Body of pancreas (tissue), 4 donors: ENCODE results near the gene HUWE1. TPM values are rescaled to one million over a fixed set of nuclear protein-coding genes. Genes with fewer than 3 reads are reported as not detected.

Experiments
- ATAC-seq: fragments of 150-250 bp; one replicate; pipeline ENCODE4 v1.9.1; 2016
- DNase-seq, 4 donors: peaks; one replicate each; pipeline ENCODE4 v3.0.0-alpha.2; 2019
- H3K27ac ChIP-seq, 4 donors: fragments of 200-600 bp; sonication (generic); 1 replicate in 3 of 4; 2 replicates in 1 of 4; pipeline versions ENCODE4 v1.5.1 to v1.6.1; 2016 to 2019; ENCODE audit warnings: mild to moderate bottlenecking in 1 of 4, mixed read lengths in 1 of 4, moderate library complexity in 1 of 4
- H3K27me3 ChIP-seq, 2 donors: fragments of 200-600 bp; sonication (generic); one replicate each; pipeline ENCODE4 v1.6.0; 2016; ENCODE audit warnings: mild to moderate bottlenecking in 1 of 2
- H3K36me3 ChIP-seq, 2 donors: fragments of 200-600 bp; sonication (generic); replicated peaks in 1 of 2; 2 replicates each; pipeline ENCODE4 v1.5.1; 2016; ENCODE audit warnings: low read depth in 2 of 2; ENCODE audit not compliant: insufficient read depth in 1 of 2
- H3K4me1 ChIP-seq: fragments of 200-600 bp; sonication (generic); one replicate; pipeline ENCODE4 v1.6.0; 2016
- H3K4me3 ChIP-seq, 2 donors: fragments of 200-600 bp; sonication (generic); 1 replicate in 1 of 2; 2 replicates in 1 of 2; pipeline ENCODE4 v1.5.1; 2016 to 2019
- H3K9me3 ChIP-seq, 3 donors: fragments of 200-600 bp; sonication (generic); 1 replicate in 2 of 3; 2 replicates in 1 of 3; pipeline ENCODE4 v1.5.1; 2016
- POLR2A ChIP-seq, 3 donors: fragments of 450-650 bp; IDR thresholded peaks; one replicate each; pipeline ENCODE4 v1.6.1; 2016; ENCODE audit warnings: antibody characterized with exemption in 3 of 3, mild to moderate bottlenecking in 2 of 3
- WGBS, 2 donors: methylation state at CpG; one replicate each; pipeline ENCODE4 v1.1.5; 2017; 5-methylcytosine and 5-hydroxymethylcytosine counted together
- intact Hi-C: fragments of 100-400 bp; cut with DNase I; formaldehyde crosslinking; loops from one replicate; pipeline ENCODE4 v1.15.1; 2023
- total RNA-seq, 2 donors: library from RNA; depleted of rRNA; stranded (reverse); fragments of >200 nt; gene quantifications; one replicate each; pipeline ENCODE4 v1.1.0, GENCODE V29; 2016
- TF ChIP-seq, protein P1 (sequence below), 7 experiments: fragments of 450-650 bp in 4 of 7; fragments of 200-600 bp in 3 of 7; sonication (generic) in 3 of 7; IDR thresholded peaks; one replicate each; pipeline ENCODE4 v1.5.1; 2016 to 2019; ENCODE audit warnings: antibody characterized with exemption in 7 of 7

HUWE1 gene
- total RNA-seq, 2 donors from 2014 or later, result 67.2 to 102 TPM

GRCh38 chrX:53631156-53631555, 55.4 kb downstream of the HUWE1 start:
- H3K9me3 ChIP-seq, result no peaks in the 10 kb centered on the region
- intact Hi-C loops, result no loop called here
- no peaks in the 10 kb centered on the region for H3K36me3 ChIP-seq
- H3K27me3 ChIP-seq, result no peaks in the 10 kb centered on the region
- 65 to 82% methylated on average over 2 of the region's 2 CpGs for WGBS, 2 donors
- no peak overlapping the region for H3K27ac ChIP-seq
- H3K4me1 ChIP-seq, result no peaks in the 10 kb centered on the region
- no peak overlapping the region for H3K4me3 ChIP-seq
- DNase-seq (no peak), ATAC-seq (no peak)
- TF ChIP-seq, protein P1, sequence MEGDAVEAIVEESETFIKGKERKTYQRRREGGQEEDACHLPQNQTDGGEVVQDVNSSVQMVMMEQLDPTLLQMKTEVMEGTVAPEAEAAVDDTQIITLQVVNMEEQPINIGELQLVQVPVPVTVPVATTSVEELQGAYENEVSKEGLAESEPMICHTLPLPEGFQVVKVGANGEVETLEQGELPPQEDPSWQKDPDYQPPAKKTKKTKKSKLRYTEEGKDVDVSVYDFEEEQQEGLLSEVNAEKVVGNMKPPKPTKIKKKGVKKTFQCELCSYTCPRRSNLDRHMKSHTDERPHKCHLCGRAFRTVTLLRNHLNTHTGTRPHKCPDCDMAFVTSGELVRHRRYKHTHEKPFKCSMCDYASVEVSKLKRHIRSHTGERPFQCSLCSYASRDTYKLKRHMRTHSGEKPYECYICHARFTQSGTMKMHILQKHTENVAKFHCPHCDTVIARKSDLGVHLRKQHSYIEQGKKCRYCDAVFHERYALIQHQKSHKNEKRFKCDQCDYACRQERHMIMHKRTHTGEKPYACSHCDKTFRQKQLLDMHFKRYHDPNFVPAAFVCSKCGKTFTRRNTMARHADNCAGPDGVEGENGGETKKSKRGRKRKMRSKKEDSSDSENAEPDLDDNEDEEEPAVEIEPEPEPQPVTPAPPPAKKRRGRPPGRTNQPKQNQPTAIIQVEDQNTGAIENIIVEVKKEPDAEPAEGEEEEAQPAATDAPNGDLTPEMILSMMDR (IDR thresholded peaks at IDR 0.05), result no peak
- no peak for TF ChIP-seq POLR2A (IDR thresholded peaks at IDR 0.05)

DNA sequence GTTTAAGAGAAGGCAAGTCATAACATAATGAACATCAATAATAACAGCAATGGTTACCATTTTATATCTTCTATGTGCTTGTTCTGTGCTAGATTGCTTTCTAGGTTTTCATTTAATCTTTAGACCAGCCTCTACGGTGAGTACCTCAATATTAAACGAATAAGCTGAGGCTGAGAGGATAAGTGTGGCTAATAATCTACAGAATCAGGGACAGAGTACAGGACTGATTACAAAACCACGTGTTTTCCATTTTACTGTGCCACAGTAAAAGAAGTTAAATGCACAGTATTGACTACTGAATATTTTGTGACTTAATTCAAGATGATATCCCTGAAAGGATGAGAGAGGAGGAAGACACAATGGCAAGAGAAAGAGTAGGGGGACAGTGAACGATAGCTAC, 56.3 kb downstream of the HUWE1 start:
- Histone ChIP-seq H3K4me1 (no peaks in the 10 kb centered on the region), H3K27me3 (no peaks in the 10 kb centered on the region), H3K4me3 (no peak overlapping the region), H3K36me3 (no peaks in the 10 kb centered on the region), H3K9me3 (no peaks in the 10 kb centered on the region), H3K27ac (no peak overlapping the region)
- 19 to 45% methylated on average over 4 of the region's 4 CpGs for WGBS, 2 donors
- no peak for TF ChIP-seq POLR2A (IDR thresholded peaks at IDR 0.05)
- TF ChIP-seq, protein P1 (IDR thresholded peaks at IDR 0.05), result no peak
- DNase-seq (no peak), ATAC-seq (no peak)
- intact Hi-C loops, result no loop called here

DNA sequence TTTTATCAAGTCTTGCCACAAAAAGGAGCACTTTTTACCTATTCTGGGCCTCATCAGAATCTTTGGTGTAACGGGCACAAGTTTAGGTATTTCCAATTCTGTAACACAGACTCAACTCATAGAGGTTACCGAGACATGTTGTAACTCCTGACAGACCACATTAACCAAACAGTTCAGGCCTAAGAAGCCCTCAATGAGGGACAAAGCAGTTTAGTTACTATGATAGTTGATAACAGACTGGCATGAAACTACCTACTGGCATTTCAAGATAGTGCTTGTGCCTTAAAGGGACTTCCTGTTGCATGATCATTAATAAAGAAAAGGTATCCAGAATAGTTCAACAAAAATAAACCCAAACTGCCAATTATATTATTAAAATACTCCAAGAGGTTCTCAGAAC, 64.1 kb downstream of the HUWE1 start:
- WGBS, 2 donors, result 100% methylated on average over 2 of the region's 2 CpGs
- H3K9me3 ChIP-seq, result no peaks in the 10 kb centered on the region
- H3K27me3 ChIP-seq, result no peaks in the 10 kb centered on the region
- no peak overlapping the region for H3K4me3 ChIP-seq
- H3K27ac ChIP-seq, result no peak overlapping the region
- intact Hi-C loops, result no loop called here
- TF ChIP-seq, protein P1 (IDR thresholded peaks at IDR 0.05), result no peak
- no peak for TF ChIP-seq POLR2A (IDR thresholded peaks at IDR 0.05)
- no peaks in the 10 kb centered on the region for H3K4me1 ChIP-seq
- DNase-seq (no peak), ATAC-seq (no peak)
- peaks cover 0 to 3% of the 10 kb centered on the region in 2 donors for H3K36me3 ChIP-seq

DNA sequence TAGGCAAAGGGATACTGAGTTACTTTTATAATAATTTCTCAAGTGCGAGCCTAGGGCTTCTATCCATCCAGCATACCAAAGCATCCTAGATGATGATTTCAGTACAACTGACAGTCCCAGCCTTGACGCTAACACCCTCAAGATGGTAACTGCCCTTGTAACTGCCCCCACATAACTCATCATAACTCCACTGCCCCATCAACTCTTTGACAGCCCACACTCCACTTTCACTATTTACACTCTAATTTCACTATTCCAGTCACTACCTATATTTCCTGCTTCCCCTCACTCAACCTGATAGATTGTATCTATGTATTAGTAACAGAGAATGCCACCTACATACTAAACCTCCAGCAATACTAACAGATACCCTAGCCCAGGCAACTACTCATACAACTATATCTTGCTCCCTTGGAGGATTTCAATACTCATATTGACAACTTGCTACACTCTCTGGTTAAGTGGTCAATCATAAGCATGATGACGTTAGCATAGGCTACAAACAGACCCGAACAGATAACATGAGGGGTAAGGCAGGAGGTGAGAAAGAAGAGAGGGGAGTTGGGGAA, 65.0 kb downstream of the HUWE1 start:
- Histone ChIP-seq H3K4me3 (no peak overlapping the region), H3K27ac (no peak overlapping the region), H3K9me3 (no peaks in the 10 kb centered on the region), H3K36me3 (peaks cover 0 to 3% of the 10 kb centered on the region in 2 donors), H3K27me3 (no peaks in the 10 kb centered on the region), H3K4me1 (no peaks in the 10 kb centered on the region)
- intact Hi-C loops, result no loop called here
- WGBS, 2 donors, result 93 to 96% methylated on average over 4 of the region's 4 CpGs
- TF ChIP-seq, protein P1 (IDR thresholded peaks at IDR 0.05), result no peak
- DNase-seq (no peak), ATAC-seq (no peak)

DNA sequence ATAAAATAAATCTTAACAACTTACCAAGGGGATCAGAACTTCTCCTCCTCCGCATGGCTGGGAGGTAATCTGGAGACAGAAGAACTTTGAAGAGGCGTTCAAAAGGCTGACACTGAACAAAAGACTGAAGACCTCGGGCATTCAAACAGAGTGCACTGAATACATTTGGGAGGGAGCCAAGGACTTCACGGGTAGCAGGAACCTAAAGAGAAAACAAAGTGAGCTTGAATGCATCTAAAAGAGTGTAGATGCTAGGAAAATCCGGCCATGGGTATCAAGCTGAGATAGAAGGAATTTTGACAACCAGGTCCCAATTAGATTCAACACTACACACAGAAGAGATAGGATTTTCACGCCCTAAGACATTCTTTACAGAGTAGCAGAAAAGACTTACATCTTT, 69.6 kb downstream of the HUWE1 start:
- no peaks in the 10 kb centered on the region for H3K27me3 ChIP-seq
- no peaks in the 10 kb centered on the region for H3K9me3 ChIP-seq
- H3K4me1 ChIP-seq, result no peaks in the 10 kb centered on the region
- 86 to 94% methylated on average over 6 of the region's 6 CpGs for WGBS, 2 donors
- no peak overlapping the region for H3K27ac ChIP-seq
- no peak for DNase-seq
- intact Hi-C loops, result no loop called here
- TF ChIP-seq, protein P1 (IDR thresholded peaks at IDR 0.05), result no peak
- no peak for TF ChIP-seq POLR2A (IDR thresholded peaks at IDR 0.05)
- no peak overlapping the region for H3K4me3 ChIP-seq
- peaks cover 0 to 7% of the 10 kb centered on the region in 2 donors for H3K36me3 ChIP-seq
- no peak for ATAC-seq
